BLaER1 (cell line): ENCODE data around the gene PHLPP2.
A peak's percentile ranks its signal among the peaks of the same experiment; 100 is the strongest.

Experiments
- H3K27ac ChIP-seq: shearing (Covaris generic); formaldehyde crosslinking; 2 replicates; pipeline ENCODE4 v1.8.1; 2022
- H3K27me3 ChIP-seq: shearing (Covaris generic); formaldehyde crosslinking; 2 replicates; pipeline ENCODE4 v1.8.1; 2022
- H3K36me3 ChIP-seq: shearing (Covaris generic); formaldehyde crosslinking; 2 replicates; pipeline ENCODE4 v1.8.1; 2022
- H3K4me1 ChIP-seq: shearing (Covaris generic); formaldehyde crosslinking; 2 replicates; pipeline ENCODE4 v1.8.1; 2022
- H3K4me2 ChIP-seq: shearing (Covaris generic); formaldehyde crosslinking; 2 replicates; pipeline ENCODE4 v1.8.1; 2022
- H3K4me3 ChIP-seq: shearing (Covaris generic); formaldehyde crosslinking; 2 replicates; pipeline ENCODE4 v1.8.1; 2022
- H3K9ac ChIP-seq: shearing (Covaris generic); formaldehyde crosslinking; 2 replicates; pipeline ENCODE4 v1.8.1; 2022
- H3K9me3 ChIP-seq: shearing (Covaris generic); formaldehyde crosslinking; 2 replicates; pipeline ENCODE4 v1.8.1; 2022
- H4K20me1 ChIP-seq: shearing (Covaris generic); formaldehyde crosslinking; 2 replicates; pipeline ENCODE4 v1.8.1; 2022
- Cebpa-rat ChIP-seq: shearing (Covaris generic); IDR thresholded peaks from 2 replicates; pipeline ENCODE4 v1.8.1; 2022

Gene PHLPP2

DNA sequence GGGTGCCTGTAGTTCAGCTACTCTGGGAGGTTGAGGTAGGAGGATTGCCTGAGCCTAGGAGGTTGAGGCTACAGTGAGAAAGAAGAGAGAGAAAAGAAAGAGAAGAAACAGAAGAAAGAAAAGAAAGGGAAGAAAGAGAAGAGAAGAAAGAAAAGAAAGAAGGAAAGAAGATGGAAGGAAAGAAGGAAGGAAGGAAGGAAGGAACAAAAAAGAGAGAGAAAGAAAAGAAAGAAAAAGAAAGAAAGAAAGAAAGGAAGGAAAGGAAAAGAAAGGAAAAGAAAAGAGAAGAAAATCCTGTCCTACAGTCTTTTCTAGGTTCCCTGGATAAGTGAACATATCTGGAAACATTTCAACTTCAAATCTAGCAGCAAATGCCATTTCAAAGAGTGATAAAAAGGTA is 29.6 kb upstream of the PHLPP2 start:
- H3K27ac ChIP-seq, result no peak overlapping the region
- TF ChIP-seq Cebpa-rat, result no peak
- no peak overlapping the region for H3K4me2 ChIP-seq
- no peaks in the 10 kb centered on the region for H3K4me1 ChIP-seq
- H4K20me1 ChIP-seq, result peaks cover 9% of the 10 kb centered on the region; the same call in 1 of the 2 replicates
- H3K27me3 ChIP-seq, result no peaks in the 10 kb centered on the region
- H3K9ac ChIP-seq, result no peak overlapping the region
- H3K4me3 ChIP-seq, result no peak overlapping the region
- peaks cover 87% of the 10 kb centered on the region for H3K36me3 ChIP-seq
- no peaks in the 10 kb centered on the region for H3K9me3 ChIP-seq

GRCh38 chr16:71748226-71748625 is 23.7 kb upstream of the PHLPP2 start:
- no peak for TF ChIP-seq Cebpa-rat
- H3K9ac ChIP-seq, result no peak overlapping the region
- H3K27ac ChIP-seq, result no peak overlapping the region
- H3K4me2 ChIP-seq, result no peak overlapping the region
- no peak overlapping the region for H3K4me3 ChIP-seq
- H4K20me1 ChIP-seq, result 0 out of 2 replicates have a peak, but pooled peaks cover 7% of the 10 kb centered on the region
- no peaks in the 10 kb centered on the region for H3K4me1 ChIP-seq
- H3K27me3 ChIP-seq, result no peaks in the 10 kb centered on the region
- no peaks in the 10 kb centered on the region for H3K9me3 ChIP-seq
- H3K36me3 ChIP-seq, result peaks cover 86% of the 10 kb centered on the region

GRCh38 chr16:71746442-71747046 is 22.0 kb upstream of the PHLPP2 start:
- Histone ChIP-seq H3K9me3 (no peaks in the 10 kb centered on the region), H3K27ac (no peak overlapping the region), H3K4me1 (no peaks in the 10 kb centered on the region), H3K4me2 (no peak overlapping the region), H3K9ac (no peak overlapping the region), H3K36me3 (peaks cover 93% of the 10 kb centered on the region), H3K27me3 (no peaks in the 10 kb centered on the region), H3K4me3 (no peak overlapping the region), H4K20me1 (0 out of 2 replicates have a peak, but pooled peaks cover under 1% of the 10 kb centered on the region)
- no peak for TF ChIP-seq Cebpa-rat

- Histone ChIP-seq H3K27me3 (no peaks in the 10 kb centered on the region), H3K27ac (no peak overlapping the region), H3K4me3 (no peak overlapping the region), H3K4me2 (no peak overlapping the region), H3K36me3 (peaks cover 87% of the 10 kb centered on the region), H4K20me1 (peaks cover 10% of the 10 kb centered on the region; the same call in 1 of the 2 replicates), H3K9me3 (no peaks in the 10 kb centered on the region), H3K4me1 (no peaks in the 10 kb centered on the region), H3K9ac (no peak overlapping the region)
- no peak for TF ChIP-seq Cebpa-rat
These were observed 14.4 kb upstream of the PHLPP2 start for GRCh38 chr16:71738855-71739254.

DNA sequence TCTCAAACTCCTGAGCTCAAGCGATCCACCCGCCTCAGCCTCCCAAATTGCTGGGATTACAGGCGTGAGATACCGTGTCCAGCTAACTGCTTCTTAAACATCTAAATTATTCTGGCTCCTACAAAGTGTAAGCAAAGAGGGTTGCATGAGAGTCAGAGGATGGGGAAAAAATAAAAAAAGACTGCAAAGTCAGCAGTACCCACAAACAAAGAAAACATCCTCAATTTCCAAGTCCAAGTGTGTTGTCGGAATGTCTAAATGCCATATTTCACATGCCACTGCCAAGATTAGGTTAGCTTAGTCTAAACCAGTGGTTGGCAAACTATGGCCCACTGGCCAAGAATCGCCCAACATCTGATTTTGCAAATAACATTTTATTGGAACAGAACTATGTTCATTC is 13.0 kb upstream of the PHLPP2 start:
- Histone ChIP-seq H3K36me3 (peaks cover 87% of the 10 kb centered on the region), H3K4me3 (no peak overlapping the region), H3K9ac (no peak overlapping the region), H3K27me3 (no peaks in the 10 kb centered on the region), H3K4me2 (no peak overlapping the region), H3K27ac (no peak overlapping the region), H4K20me1 (peaks cover 10% of the 10 kb centered on the region; the same call in 1 of the 2 replicates), H3K9me3 (no peaks in the 10 kb centered on the region), H3K4me1 (no peaks in the 10 kb centered on the region)
- no peak for TF ChIP-seq Cebpa-rat

- no peak overlapping the region for H3K27ac ChIP-seq
- no peaks in the 10 kb centered on the region for H3K27me3 ChIP-seq
- H3K4me2 ChIP-seq, result no peak overlapping the region
- no peak for TF ChIP-seq Cebpa-rat
- peaks cover 10% of the 10 kb centered on the region; the same call in 1 of the 2 replicates for H4K20me1 ChIP-seq
- no peak overlapping the region for H3K4me3 ChIP-seq
- H3K4me1 ChIP-seq, result no peaks in the 10 kb centered on the region
- no peaks in the 10 kb centered on the region for H3K9me3 ChIP-seq
- H3K36me3 ChIP-seq, result peaks cover 90% of the 10 kb centered on the region
- no peak overlapping the region for H3K9ac ChIP-seq
These were observed 10.0 kb upstream of the PHLPP2 start for GRCh38 chr16:71734511-71734910.

- Histone ChIP-seq H3K4me3 (no peak overlapping the region), H3K4me1 (peaks cover 11% of the 10 kb centered on the region), H3K27me3 (no peaks in the 10 kb centered on the region), H3K9ac (no peak overlapping the region), H3K27ac (no peak overlapping the region), H3K36me3 (peaks cover 71% of the 10 kb centered on the region), H4K20me1 (peaks cover 10% of the 10 kb centered on the region; the same call in 1 of the 2 replicates), H3K4me2 (no peak overlapping the region), H3K9me3 (no peaks in the 10 kb centered on the region)
- no peak for TF ChIP-seq Cebpa-rat
These were observed 8.1 kb upstream of the PHLPP2 start for GRCh38 chr16:71732587-71732986.

DNA sequence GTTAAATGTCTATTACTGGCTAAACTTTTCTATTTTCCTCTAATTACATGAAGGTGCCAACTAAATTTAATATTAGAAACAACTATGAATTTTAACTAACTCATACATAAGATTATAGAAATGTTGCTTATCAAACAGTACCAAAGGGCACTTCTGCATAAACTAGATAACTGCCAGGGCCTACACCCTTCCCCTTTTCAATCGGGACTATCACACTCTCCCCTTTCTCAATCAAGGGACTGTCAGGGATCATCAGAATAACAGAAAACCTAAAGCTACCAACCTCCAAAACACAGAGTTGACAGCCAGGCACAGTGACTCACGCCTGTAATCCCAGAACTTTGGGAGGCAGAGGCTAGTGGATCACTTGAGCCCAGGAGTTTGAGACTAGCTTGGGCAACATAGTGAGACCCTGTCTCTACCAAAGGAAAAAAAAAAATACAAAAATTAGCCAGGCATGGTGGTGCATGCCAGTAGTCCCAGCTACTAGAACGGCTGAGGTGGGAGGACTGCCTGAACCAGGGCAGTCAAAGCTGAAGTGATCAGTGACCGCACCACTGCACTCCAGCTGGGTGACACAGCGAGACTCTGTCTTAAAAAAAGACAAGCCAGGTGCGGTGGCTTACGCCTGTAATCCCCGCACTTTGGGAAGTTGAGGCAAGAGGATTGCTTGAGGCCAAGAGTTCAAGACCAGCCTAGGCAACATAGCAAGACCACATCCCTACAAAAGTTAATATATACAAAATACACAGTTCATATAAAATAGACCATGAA is 3.2 kb upstream of the PHLPP2 start:
- TF ChIP-seq Cebpa-rat, result no peak
- Histone ChIP-seq H3K27ac (no peak overlapping the region), H3K4me3 (no peak overlapping the region), H3K4me1 (peaks cover 30% of the 10 kb centered on the region), H3K27me3 (peaks cover 14% of the 10 kb centered on the region; the same call in 1 of the 2 replicates), H4K20me1 (peaks cover 15% of the 10 kb centered on the region), H3K9me3 (no peaks in the 10 kb centered on the region), H3K9ac (no peak overlapping the region), H3K4me2 (no peak overlapping the region), H3K36me3 (peaks cover 28% of the 10 kb centered on the region)

- H3K9ac ChIP-seq, result no peak overlapping the region
- peaks cover 14% of the 10 kb centered on the region; the same call in 1 of the 2 replicates for H3K27me3 ChIP-seq
- H4K20me1 ChIP-seq, result peaks cover 25% of the 10 kb centered on the region
- no peaks in the 10 kb centered on the region for H3K9me3 ChIP-seq
- peaks cover 17% of the 10 kb centered on the region for H3K36me3 ChIP-seq
- peaks cover 40% of the 10 kb centered on the region for H3K4me1 ChIP-seq
- H3K27ac ChIP-seq, result no peak overlapping the region
- TF ChIP-seq Cebpa-rat, result no peak
- no peak overlapping the region for H3K4me3 ChIP-seq
- H3K4me2 ChIP-seq, result peak overlapping the region; percentile 53
These were observed 2.2 kb upstream of the PHLPP2 start for GRCh38 chr16:71726476-71727315.
